HT-29 (cell line): ENCODE measurements around the gene SLC35F4. TPM values are rescaled to one million over a fixed set of nuclear protein-coding genes. Genes with fewer than 3 reads are reported as not detected.
"Not testable (repeated sequence)": the region's sequence is repeated elsewhere in the genome, so short reads cannot be mapped to it uniquely, and the experiment has no call there.

Source experiments
- DNase-seq: peaks from one replicate; pipeline ENCODE4 v3.0.0-alpha.2; 2015; ENCODE audit warnings: low spot score
- total RNA-seq: library from RNA; depleted of rRNA; stranded (reverse); fragments of >200 nt; shearing (Covaris generic); gene quantifications from 2 replicates; pipeline ENCODE4 v1.2.3, GENCODE V29; 2014; rRNA removed

Gene SLC35F4
- total RNA-seq, result not detected in 2 replicates

- no peak for DNase-seq
These were observed at the start of gene SLC35F4 for GRCh38 chr14:57865403-57866198. Gene SLC35F4 (minus strand): TSS chr14:57866092.

GRCh38 chr14:57909626-57910025 is 43.7 kb upstream of the SLC35F4 start:
- no peak for DNase-seq

- DNase-seq, result no peak
These were observed 38.1 kb upstream of the SLC35F4 start for GRCh38 chr14:57903954-57904353.

- DNase-seq, result no peak
These were observed 33.1 kb upstream of the SLC35F4 start for GRCh38 chr14:57898837-57899572.

GRCh38 chr14:57897144-57897748 is 31.4 kb upstream of the SLC35F4 start:
- no peak for DNase-seq

GRCh38 chr14:57889245-57889644 is 23.4 kb upstream of the SLC35F4 start:
- DNase-seq, result no peak

- DNase-seq, result peak; percentile 18
These were observed 18.3 kb upstream of the SLC35F4 start for GRCh38 chr14:57884175-57884574.

- DNase-seq, result no peak
These were observed 17.2 kb upstream of the SLC35F4 start for GRCh38 chr14:57883061-57883460.

GRCh38 chr14:57879516-57879915 is 13.6 kb upstream of the SLC35F4 start:
- no peak for DNase-seq

GRCh38 chr14:57875985-57876384 is 10.1 kb upstream of the SLC35F4 start:
- no peak for DNase-seq

GRCh38 chr14:57875296-57875695 is 9.4 kb upstream of the SLC35F4 start:
- DNase-seq, result no peak

- DNase-seq, result peak; percentile 45
These were observed 5.7 kb upstream of the SLC35F4 start for GRCh38 chr14:57871459-57872080.

- DNase-seq, result no peak
These were observed 5.0 kb upstream of the SLC35F4 start for GRCh38 chr14:57870686-57871457.

- DNase-seq, result no peak
These were observed 3.7 kb upstream of the SLC35F4 start for GRCh38 chr14:57869617-57870016.

GRCh38 chr14:57866199-57866705 is 360 bp upstream of the SLC35F4 start:
- no peak for DNase-seq

GRCh38 chr14:57865066-57865402 is 858 bp downstream of the SLC35F4 start:
- DNase-seq, result no peak

GRCh38 chr14:57864659-57865058 is 1.2 kb downstream of the SLC35F4 start:
- no peak for DNase-seq

GRCh38 chr14:57863471-57863870 is 2.4 kb downstream of the SLC35F4 start:
- DNase-seq, result no peak

- not testable (repeated sequence) for DNase-seq
These were observed 10.2 kb downstream of the SLC35F4 start for GRCh38 chr14:57855666-57856065.

GRCh38 chr14:57854571-57854970 is 11.3 kb downstream of the SLC35F4 start:
- no peak for DNase-seq

- no peak for DNase-seq
These were observed 14.5 kb downstream of the SLC35F4 start for GRCh38 chr14:57851354-57851753.
